Measurements from ENCODE around the gene RHOB.

The RHOB gene

GRCh38 chr2:20474757-20475566 is 28.1 kb downstream of the RHOB start:
- DNase-seq (ENCODE audit: low read depth in 3 of 3): no peak

GRCh38 chr2:20475567-20475952 is 28.7 kb downstream of the RHOB start:
- DNase-seq (ENCODE audit: low read depth in 3 of 3): no peak

DNA sequence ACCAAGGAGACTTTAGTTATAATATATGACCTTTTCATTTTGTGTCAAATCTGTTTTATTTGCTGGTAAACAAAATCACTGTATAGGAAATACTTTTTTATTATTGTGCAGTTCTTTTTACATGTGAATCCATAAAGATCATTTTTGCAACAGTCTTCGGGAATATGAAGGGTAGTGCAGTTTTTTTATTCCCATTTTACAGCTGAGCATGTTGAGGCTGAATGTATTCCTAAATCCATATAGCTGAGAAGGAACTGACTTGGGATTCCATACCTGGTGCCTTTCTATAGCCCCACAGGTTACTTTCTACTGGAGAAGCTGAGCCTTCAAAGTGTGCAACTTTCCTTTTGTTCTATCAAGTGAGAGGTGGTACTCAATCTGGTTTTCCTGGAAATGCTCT is 29.6 kb downstream of the RHOB start:
- DNase-seq (ENCODE audit: low read depth in 3 of 3): no peak

DNA sequence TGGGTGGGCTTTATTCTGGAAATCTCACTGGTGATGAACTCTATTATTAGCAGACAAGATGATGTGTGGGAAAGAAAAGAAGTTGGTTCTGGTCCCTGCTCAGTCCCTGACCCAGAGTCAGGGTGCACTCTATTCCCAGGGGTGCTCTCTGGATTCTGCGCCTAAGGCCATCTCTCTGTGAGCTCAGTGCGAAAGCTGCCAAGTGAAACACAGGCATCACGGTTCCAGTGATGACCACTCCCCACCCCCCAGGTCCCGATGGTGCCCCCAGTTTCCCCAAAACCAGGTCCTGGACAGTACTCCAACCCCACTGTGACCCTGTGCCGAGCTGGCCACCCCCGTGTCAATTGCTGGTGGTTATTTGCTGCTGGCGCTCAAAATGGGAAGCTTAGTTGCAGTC is 30.1 kb downstream of the RHOB start:
- no peak for DNase-seq (ENCODE audit: low read depth in 3 of 3)

DNA sequence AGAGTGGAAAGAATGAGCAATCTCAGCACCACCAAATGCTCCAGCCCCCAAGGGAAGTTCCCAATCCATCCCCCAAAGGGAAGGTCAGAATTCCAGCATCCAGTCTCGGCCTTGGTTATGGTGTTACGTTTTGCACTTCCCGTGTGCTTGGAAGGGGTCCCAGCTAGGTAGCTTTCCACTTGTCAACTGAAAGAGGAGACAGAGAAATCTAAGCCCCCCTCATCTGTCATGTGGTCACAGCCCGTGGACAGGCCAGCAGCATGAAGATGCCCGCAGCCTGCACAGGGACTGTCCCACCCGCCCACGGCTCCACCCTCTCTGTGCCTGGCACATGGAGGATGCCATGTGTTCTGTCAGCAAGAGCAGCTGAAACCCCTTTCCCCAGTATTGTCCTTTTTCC is 32.1 kb downstream of the RHOB start:
- no peak for DNase-seq (ENCODE audit: low read depth in 3 of 3)

DNA sequence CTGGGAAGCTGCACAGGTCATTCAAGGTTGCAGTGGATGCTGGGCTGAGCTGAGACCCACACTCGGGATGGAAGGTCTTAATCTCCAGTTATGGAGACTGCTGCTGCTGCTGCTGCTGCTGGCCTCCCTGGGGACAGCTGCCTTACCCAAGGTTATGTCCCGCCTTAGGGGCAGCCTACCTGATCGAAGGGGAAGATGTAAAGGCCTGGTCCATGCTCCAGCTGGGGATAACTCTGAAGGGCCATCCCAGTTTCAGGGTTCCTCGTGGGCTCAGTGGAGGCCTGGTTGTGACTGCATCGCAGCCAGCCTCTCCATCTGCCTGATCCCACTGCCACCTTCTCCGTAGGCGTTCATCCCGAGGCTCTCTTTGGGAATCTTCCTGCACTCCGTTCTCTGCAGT is 33.0 kb downstream of the RHOB start:
- DNase-seq (ENCODE audit: low read depth in 3 of 3): no peak

DNA sequence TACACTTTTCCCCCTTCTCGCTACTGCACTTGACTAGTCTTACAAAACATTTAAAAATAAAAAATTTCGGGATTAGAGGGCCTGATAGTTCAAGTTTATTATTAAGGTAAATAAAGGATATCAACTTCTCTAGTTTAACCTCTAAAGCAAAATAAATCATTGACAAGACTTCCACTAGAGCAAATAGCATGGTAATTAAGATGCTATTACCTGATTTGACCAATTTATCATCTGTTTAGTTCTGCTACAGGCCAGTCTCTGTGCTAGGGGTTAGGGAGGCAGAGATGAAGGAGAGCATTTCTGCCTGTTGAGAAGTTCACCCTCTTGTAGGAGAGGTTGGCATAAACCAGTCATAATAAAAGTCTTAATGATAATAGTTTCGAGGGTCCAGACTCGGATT is 34.0 kb downstream of the RHOB start:
- DNase-seq (ENCODE audit: low read depth in 3 of 3): no peak

GRCh38 chr2:20481798-20482405 is 35.0 kb downstream of the RHOB start:
- DNase-seq (ENCODE audit: low read depth in 3 of 3): no peak

- no peak for DNase-seq (ENCODE audit: low read depth in 3 of 3)
These were observed 35.9 kb downstream of the RHOB start for GRCh38 chr2:20482725-20483124.

DNA sequence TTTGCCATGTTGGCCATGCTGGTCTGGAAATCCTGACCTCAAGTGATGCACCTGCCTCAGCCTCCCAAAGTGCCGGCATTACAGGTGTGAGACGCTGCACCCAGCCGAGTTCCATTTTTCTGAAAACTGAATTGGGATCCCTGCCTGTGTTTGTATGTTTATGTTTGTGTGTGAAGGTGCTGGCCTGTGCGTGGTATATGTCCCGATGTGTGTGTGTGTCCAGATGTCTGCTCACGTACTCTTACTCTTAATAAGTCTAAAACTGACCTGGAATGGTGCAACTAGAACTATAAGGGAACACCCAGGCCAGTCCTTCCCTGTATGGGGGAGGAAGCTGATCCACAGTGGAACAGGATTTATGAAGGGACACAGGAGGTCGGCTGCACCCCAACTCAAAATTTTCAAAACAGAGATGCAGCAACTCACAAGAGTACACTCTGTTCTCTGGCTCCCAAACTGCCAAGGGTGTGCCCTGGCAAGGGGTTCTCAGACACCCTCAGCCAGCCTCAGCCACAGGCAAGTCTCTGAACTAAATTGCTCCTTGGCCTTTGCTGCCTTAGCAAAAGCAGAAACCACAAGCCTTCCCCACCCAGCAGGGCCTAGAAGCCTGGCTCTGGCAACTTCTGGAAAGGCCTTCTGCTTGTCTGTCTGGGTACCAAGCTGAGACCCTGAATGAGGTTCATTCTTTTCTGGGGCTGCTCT is 36.5 kb downstream of the RHOB start:
- DNase-seq (ENCODE audit: low read depth in 3 of 3): no peak

DNA sequence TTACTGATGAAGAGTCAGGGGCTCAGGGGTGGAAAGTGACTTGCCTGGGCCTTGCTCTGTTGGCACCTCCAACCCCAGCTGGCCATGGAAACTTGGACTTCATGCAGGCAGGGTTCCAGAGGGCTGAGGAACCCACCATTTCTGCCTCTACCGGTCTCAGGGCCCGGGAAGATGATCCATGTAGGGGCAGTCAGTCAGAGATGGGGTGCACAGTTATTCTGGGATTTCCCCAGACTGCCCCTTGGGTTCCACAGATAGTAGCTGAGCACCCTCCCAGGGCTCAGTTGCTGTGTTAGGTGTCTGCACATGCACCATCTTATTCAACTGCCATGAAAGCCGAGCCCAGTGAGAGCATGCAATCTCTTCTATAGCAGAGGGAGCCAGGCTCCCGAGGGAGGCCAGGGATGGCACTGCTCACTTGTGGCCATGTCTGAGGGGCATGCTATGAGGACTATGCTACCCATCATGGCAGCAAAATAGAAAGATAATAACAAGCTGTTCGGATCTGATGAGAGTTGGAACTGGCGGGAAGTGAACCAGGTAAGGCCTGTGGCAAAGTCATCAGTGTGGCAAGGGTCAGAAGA is 37.3 kb downstream of the RHOB start:
- no peak for DNase-seq (ENCODE audit: low read depth in 3 of 3)

- no peak for DNase-seq (ENCODE audit: low read depth in 3 of 3)
These were observed 38.1 kb downstream of the RHOB start for GRCh38 chr2:20484810-20485611.

- DNase-seq (ENCODE audit: low read depth in 3 of 3): no peak
These were observed 38.9 kb downstream of the RHOB start for GRCh38 chr2:20485612-20486388.

DNA sequence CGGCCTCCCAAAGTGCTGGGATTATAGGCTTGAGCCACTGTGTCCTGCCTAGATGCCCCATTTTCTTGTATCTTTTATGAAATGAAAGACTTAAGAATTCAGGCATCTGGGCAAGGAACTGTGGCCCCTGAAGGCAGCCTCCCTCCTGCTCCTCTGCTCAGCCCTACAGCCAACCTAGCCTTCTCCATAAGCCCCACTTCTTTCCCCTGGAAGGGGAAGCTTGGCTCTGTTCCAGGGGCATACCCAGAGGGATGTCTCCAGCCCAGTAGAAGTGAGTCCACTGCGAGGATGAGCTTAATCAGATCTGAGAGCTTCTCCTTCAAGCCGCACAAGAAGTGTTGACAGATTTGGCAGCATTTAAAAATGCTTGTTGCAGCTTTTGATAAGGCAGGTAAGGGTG is 39.7 kb downstream of the RHOB start:
- no peak for DNase-seq (ENCODE audit: low read depth in 3 of 3)

GRCh38 chr2:20487030-20487391 is 40.1 kb downstream of the RHOB start:
- no peak for DNase-seq (ENCODE audit: low read depth in 3 of 3)

DNA sequence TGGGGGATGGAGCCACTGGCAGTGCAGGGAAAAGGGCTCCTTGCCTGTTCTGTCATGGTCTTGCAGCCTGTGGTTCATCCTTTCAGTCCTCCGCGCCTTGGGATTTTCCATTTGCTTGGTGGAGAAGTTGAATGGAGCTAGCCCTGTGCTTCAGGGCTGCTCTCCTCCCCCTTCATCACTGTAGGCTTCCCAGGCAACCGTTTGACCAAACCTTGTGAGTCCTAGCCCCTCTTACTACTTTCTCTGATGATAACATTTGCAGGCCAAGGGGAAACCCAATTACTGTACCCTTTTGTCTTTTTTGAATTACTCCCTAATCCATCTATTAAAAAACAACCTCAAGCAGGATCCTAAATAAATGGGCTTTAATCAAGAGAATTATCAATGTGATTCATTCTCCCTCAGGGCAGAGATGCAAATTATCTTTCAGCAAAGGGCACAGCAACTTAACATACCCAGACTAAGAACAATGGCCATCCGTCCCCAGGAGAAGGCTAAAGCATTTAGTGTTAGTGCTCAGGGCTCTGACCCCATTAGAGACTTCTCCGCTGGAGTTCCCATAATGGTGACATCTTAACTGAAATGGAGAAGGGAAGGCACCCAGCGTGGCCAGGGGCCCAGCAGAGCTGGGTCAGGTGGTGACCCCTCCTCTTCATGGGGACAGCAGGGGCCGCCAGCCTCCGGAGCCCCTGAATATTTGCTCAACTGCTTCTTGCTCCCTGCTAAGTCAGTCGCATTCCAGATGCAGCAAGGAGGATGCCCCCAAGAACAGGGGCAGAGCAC is 40.7 kb downstream of the RHOB start:
- no peak for DNase-seq (ENCODE audit: low read depth in 3 of 3)

- DNase-seq (ENCODE audit: low read depth in 3 of 3): no peak
These were observed 41.3 kb downstream of the RHOB start for GRCh38 chr2:20488201-20488641.

DNA sequence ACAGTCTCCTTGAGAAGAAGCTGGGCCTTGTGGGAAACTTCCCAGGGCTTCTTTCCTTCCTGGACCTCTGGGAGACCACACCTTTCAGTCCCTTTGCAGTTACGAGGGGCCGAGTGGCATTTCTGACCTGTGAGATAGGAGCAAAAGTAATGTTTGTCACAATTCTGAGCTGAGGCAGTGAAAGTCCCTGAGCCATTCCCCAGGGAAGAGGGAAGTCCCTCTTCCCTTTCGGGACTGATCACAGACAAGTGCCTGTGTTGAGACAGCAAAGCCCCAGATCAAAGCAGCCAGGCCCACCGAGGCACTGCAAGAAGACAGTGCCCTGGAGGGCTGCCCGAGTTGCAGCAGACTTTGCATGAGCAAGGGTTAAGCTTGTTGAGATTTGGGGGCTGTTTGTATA is 41.9 kb downstream of the RHOB start:
- no peak for DNase-seq (ENCODE audit: low read depth in 3 of 3)

GRCh38 chr2:20490300-20491181 is 43.7 kb downstream of the RHOB start:
- no peak for DNase-seq (ENCODE audit: low read depth in 3 of 3)
